T-helper 2 cell treated with Interferon-gamma antibody and Interleukin-4, amounts not matched to agents 100 ng/mL and 5 ng/mL, for 36 hours (primary cell): ENCODE results near the gene FNDC8. TPM values are rescaled to one million over a fixed set of nuclear protein-coding genes. Genes with fewer than 3 reads are reported as not detected.
"Not testable (repeated sequence)": the region's sequence is repeated elsewhere in the genome, so short reads cannot be mapped to it uniquely, and the experiment has no call there.

Experiments
- intact Hi-C: fragments of 100-400 bp; cut with micrococcal nuclease; formaldehyde crosslinking; loops from one replicate; pipeline ENCODE4 v1.15.1; 2023
- total RNA-seq: library from RNA; stranded (reverse); gene quantifications from 2 replicates; pipeline ENCODE4 v1.2.3, GENCODE V29; 2022

Gene FNDC8
- total RNA-seq, 1 donor from 2014 or later = not detected

GRCh38 chr17:35167046-35167445 is 45.6 kb downstream of the FNDC8 start:
- intact Hi-C loops = no loop called here

GRCh38 chr17:35167666-35168065 is 46.3 kb downstream of the FNDC8 start:
- intact Hi-C loops = no loop called here

GRCh38 chr17:35169835-35170363 is 48.5 kb downstream of the FNDC8 start:
- intact Hi-C loops = no loop called here

- intact Hi-C loops = loop anchor here (1.0 kb wide), 4 partner anchors 71 to 576 kb away; no protein-coding TSS in a partner anchor
Measured at GRCh38 chr17:35170968-35171771, 49.8 kb downstream of the FNDC8 start.

- intact Hi-C loops = loop anchor here (1.0 kb wide), 4 partner anchors 70 to 575 kb away; no protein-coding TSS in a partner anchor
Measured at GRCh38 chr17:35171834-35172233, 50.4 kb downstream of the FNDC8 start.

- intact Hi-C loops = not testable (repeated sequence)
Measured at GRCh38 chr17:35172321-35172720, 50.9 kb downstream of the FNDC8 start.

- intact Hi-C loops = no loop called here
Measured at GRCh38 chr17:35174835-35175334, 53.5 kb downstream of the FNDC8 start.

GRCh38 chr17:35175638-35176415 is 54.4 kb downstream of the FNDC8 start:
- intact Hi-C loops = no loop called here

GRCh38 chr17:35176897-35177296 is 55.5 kb downstream of the FNDC8 start:
- intact Hi-C loops = loop anchor here (1.0 kb wide), 2 partner anchors 11 to 37 kb away; no protein-coding TSS in a partner anchor

- intact Hi-C loops = not testable (repeated sequence)
Measured at GRCh38 chr17:35179379-35179778, 58.0 kb downstream of the FNDC8 start.

Other genes starting within 250 kb of the FNDC8 start
- 0.86 and 1.9 TPM in 2 replicates for gene CCT6B, start 160.2 kb upstream of the FNDC8 start, total RNA-seq
- gene ZNF830, start 160.1 kb upstream of the FNDC8 start, total RNA-seq = 24.6 and 26.1 TPM in 2 replicates
- gene LIG3, start 141.1 kb upstream of the FNDC8 start, total RNA-seq = 45.1 and 46.1 TPM in 2 replicates
- gene RFFL, start 57.9 kb upstream of the FNDC8 start, total RNA-seq = 30.7 and 39.6 TPM in 2 replicates
- 31.4 and 37.6 TPM in 2 replicates for gene RAD51D, start 1.8 kb upstream of the FNDC8 start, total RNA-seq
- gene NLE1, start 20.7 kb downstream of the FNDC8 start, total RNA-seq = 22.9 and 23.8 TPM in 2 replicates
- gene UNC45B, start 26.2 kb downstream of the FNDC8 start, total RNA-seq = 0.07 and 0.18 TPM in 2 replicates
- gene SLC35G3, start 72.8 kb downstream of the FNDC8 start, total RNA-seq = not detected in 2 replicates
- 103 TPM in 2 replicates for gene SLFN5, start 121.5 kb downstream of the FNDC8 start, total RNA-seq